Ovary (tissue), 9 donors: ENCODE results near the gene SEMA4D. TPM values are rescaled to one million over a fixed set of nuclear protein-coding genes. Genes with fewer than 3 reads are reported as not detected.

Experiments used
- DNase-seq, 5 donors: peaks; one replicate each; pipeline ENCODE4 v3.0.0-alpha.2; 2019 to 2020
- H3K27ac ChIP-seq, 2 donors: fragments of 200-600 bp; one replicate each; pipeline versions ENCODE4 v1.5.1 to v1.8.0; 2019 to 2022
- H3K27me3 ChIP-seq: fragments of 200-600 bp; one replicate; pipeline ENCODE4 v1.8.0; 2022
- H3K36me3 ChIP-seq: fragments of 200-600 bp; sonication (generic); one replicate; pipeline ENCODE4 v1.5.1; 2019
- H3K4me1 ChIP-seq: one replicate; pipeline ENCODE4 v1.8.1; 2013; ENCODE audit warnings: mild to moderate bottlenecking, moderate library complexity; ENCODE audit not compliant: insufficient read depth
- H3K4me3 ChIP-seq: fragments of 200-600 bp; sonication (generic); one replicate; pipeline ENCODE4 v1.5.1; 2017
- H3K9me3 ChIP-seq, 2 donors: fragments of 200-600 bp in 1 of 2; sonication (generic) in 1 of 2; one replicate each; pipeline versions ENCODE4 v1.5.1 to v1.8.1; 2013 to 2019; ENCODE audit warnings: mild to moderate bottlenecking in 1 of 2, moderate library complexity in 1 of 2
- EP300 ChIP-seq: sonication (generic); formaldehyde crosslinking; IDR thresholded peaks from one replicate; pipeline ENCODE4 v1.6.1; 2017; ENCODE audit warnings: antibody characterized with exemption
- POLR2A ChIP-seq: fragments of 450-650 bp; IDR thresholded peaks from one replicate; pipeline ENCODE4 v1.6.1; 2017; ENCODE audit warnings: antibody characterized with exemption, mild to moderate bottlenecking, moderate library complexity
- WGBS, 3 donors: extraction: QIAGEN DNeasy Blood & Tissue Kit in 1 of 3; methylation state at CpG; one replicate each; pipeline versions ENCODE4 v1.1.5 to v1.1.7; 2013 to 2017; 5-methylcytosine and 5-hydroxymethylcytosine counted together
- intact Hi-C, 4 donors: fragments of 100-400 bp; cut with DNase I; formaldehyde crosslinking; loops; one replicate each; pipeline versions ENCODE4 v1.11.0 to v1.15.1; 2022 to 2023
- polyA plus RNA-seq, 2 donors: library from polyadenylated mRNA; stranded (reverse); fragments of 200-250 nt in 1 of 2; fragments of 350-450 nt in 1 of 2; fragmentation: Illumina TruSeq in 1 of 2; extraction: RNeasy Lipid Tissue Mini Kit (QIAGEN cat#74804) in 1 of 2; gene quantifications; one replicate each; pipeline ENCODE4 v1.2.3, GENCODE V29; 2013 to 2014
- total RNA-seq, 7 donors: library from RNA; depleted of rRNA in 2 of 7; stranded (reverse); fragments of >200 nt in 2 of 7; fragmentation: NEBNext Ultra II Directional in 3 of 7; extraction: Animal tissue kit (Norgen Biotek cat#: 25700) in 3 of 7; gene quantifications; one replicate each; pipeline versions ENCODE4 v1.1.0 to v1.2.4, GENCODE V29; 2016 to 2023
- TF ChIP-seq, protein P1 (sequence below), 3 donors: fragments of 450-650 bp in 2 of 3; fragments of 200-600 bp in 1 of 3; IDR thresholded peaks; one replicate each; pipeline versions ENCODE4 v1.5.1 to v1.8.0; 2016 to 2022; ENCODE audit warnings: antibody characterized with exemption in 3 of 3, mild to moderate bottlenecking in 1 of 3
- donor health status: DM: no; HTN: no; CAD: no; lungs with moderate emphysema.
- donor health status: DM: no; HTN: no; CAD: no.
- donor health status: Bipolar disorder and iron deficiency.
- donor health status: DM: yes; HTN: yes; CAD: no.
- donor health status: DM: no; HTN: no; CAD: no.
- donor health status: DM: yes; HTN: yes; CAD: no.

SEMA4D gene
- total and polyA plus RNA-seq, 9 donors, result 6.0 to 27.2 (median 16.7) TPM

DNA sequence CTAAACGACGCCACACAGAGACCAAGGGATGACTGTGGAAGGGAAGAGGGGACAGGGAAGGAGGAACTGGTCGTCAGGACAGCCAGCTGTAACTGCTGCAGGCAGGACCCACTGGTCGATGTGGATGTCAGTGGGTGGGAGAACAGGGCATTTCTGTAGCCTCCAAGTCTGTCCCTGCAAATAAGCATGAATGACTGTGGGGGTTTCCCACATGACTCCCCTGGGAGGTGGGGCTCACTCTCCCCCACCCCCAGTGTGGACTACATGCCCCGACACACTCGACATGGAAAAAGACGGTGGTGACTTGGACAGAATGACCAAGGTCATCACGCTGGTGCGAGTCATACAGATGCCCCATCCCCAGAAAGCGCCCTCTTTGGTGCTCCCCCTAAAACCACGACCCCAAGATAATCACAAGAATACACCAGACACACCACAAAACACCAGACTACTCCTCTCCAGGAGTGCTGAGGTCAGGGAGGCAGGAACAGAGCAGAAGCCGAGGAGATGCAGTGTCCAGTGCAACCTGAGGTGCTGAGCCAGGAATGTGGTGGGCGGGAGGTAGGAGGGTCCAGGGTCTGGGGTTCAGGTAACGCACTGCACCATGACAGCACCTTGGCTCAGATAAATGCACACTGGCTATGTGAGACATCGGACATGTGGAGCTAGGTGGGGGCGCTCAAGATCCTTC, 114.7 kb downstream of the SEMA4D start:
- WGBS, 3 donors, result 79 to 83% (median 79%) methylated on average over 16 of the region's 16 CpGs
- TF ChIP-seq POLR2A, result no peak
- no peak for TF ChIP-seq EP300
- TF ChIP-seq, protein P1, sequence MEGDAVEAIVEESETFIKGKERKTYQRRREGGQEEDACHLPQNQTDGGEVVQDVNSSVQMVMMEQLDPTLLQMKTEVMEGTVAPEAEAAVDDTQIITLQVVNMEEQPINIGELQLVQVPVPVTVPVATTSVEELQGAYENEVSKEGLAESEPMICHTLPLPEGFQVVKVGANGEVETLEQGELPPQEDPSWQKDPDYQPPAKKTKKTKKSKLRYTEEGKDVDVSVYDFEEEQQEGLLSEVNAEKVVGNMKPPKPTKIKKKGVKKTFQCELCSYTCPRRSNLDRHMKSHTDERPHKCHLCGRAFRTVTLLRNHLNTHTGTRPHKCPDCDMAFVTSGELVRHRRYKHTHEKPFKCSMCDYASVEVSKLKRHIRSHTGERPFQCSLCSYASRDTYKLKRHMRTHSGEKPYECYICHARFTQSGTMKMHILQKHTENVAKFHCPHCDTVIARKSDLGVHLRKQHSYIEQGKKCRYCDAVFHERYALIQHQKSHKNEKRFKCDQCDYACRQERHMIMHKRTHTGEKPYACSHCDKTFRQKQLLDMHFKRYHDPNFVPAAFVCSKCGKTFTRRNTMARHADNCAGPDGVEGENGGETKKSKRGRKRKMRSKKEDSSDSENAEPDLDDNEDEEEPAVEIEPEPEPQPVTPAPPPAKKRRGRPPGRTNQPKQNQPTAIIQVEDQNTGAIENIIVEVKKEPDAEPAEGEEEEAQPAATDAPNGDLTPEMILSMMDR (IDR thresholded peaks at IDR 0.05), result no peak
- no peaks in the 10 kb centered on the region for H3K27me3 ChIP-seq
- no peak overlapping the region for H3K4me3 ChIP-seq
- no peak overlapping the region for H3K27ac ChIP-seq
- H3K4me1 ChIP-seq, result peaks cover 6% of the 10 kb centered on the region
- H3K36me3 ChIP-seq, result no peaks in the 10 kb centered on the region
- intact Hi-C loops, result no loop called here
- H3K9me3 ChIP-seq, result no peaks in the 10 kb centered on the region
- DNase-seq, result no peak

DNA sequence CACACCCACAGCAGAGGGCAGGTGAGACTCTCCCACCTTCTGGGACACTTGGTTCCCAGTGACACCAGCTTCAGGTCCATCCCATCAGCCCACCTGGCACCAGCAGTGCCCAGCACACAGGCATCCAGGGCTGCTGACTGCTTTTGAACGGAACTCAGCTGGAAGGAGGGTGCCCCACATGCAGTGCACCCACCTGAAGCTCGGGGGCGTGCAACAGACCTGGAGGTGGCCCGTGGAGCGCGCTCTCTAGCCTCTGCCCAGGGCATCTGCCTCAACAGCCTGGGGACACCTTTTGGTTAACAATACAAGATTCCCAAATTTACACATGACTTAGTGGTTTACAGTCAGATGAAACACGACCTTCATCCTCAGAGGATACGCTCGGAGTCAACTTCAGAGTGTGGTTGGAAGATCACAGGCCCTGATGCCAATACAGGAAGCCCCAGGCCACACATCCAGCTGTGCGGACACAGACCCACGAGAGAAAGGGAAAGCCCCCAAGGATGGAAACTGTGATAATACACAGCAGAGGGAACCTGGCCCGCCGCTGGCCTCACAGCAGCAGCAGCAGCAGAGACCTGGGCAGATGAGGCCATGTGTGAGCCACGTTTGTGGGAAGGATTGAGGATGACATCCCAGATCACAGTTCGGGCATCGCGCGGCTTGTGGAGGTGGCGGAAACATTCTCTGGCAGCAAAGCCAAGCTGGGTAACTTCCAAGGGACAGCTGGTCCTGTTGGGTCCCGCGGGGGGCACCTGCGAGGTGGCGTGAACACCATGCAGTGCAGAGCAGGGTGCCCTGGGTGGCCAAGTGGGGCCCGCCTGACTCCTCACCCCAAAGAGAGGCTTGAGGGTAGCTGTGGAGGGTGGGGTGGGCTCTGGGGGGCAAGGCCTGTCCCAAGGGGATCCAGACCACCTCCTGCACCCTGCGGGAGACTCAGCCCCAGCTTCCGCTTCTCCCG, 115.6 kb downstream of the SEMA4D start:
- TF ChIP-seq POLR2A, result no peak
- TF ChIP-seq EP300, result no peak
- DNase-seq, result no peak
- H3K36me3 ChIP-seq, result no peaks in the 10 kb centered on the region
- H3K4me3 ChIP-seq, result no peak overlapping the region
- H3K9me3 ChIP-seq, result no peaks in the 10 kb centered on the region
- intact Hi-C loops, result no loop called here
- no peak overlapping the region for H3K27ac ChIP-seq
- H3K4me1 ChIP-seq, result peaks cover under 1% of the 10 kb centered on the region
- WGBS, 3 donors, result 85 to 89% (median 88%) methylated on average over 27 of the region's 27 CpGs
- H3K27me3 ChIP-seq, result no peaks in the 10 kb centered on the region

DNA sequence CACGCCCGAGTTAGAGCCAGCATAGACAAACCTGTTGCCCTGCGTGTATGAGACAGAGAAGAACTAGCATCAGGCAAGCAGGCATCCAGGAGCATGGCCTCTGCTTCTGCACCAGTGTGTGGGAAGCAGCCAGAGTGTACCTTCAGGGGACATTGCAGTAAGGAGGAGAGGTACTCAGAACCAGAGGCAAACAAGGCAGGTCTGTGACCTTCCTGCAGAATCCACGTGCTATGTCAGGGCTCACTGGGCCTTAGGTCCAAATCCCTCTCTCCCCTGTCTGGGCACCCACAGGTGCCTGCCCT, 116.7 kb downstream of the SEMA4D start:
- Histone ChIP-seq H3K27me3 (no peaks in the 10 kb centered on the region), H3K36me3 (no peaks in the 10 kb centered on the region), H3K27ac (no peak overlapping the region), H3K9me3 (no peaks in the 10 kb centered on the region), H3K4me1 (no peaks in the 10 kb centered on the region), H3K4me3 (no peak overlapping the region)
- DNase-seq, result no peak
- intact Hi-C loops, result no loop called here
- TF ChIP-seq EP300 (no peak), POLR2A (no peak)
- TF ChIP-seq, protein P1 (IDR thresholded peaks at IDR 0.05), result no peak
- WGBS, 3 donors, result 95 to 97% (median 97%) methylated on average over 4 of the region's 4 CpGs

- Histone ChIP-seq H3K9me3 (no peaks in the 10 kb centered on the region), H3K27ac (no peak overlapping the region), H3K27me3 (no peaks in the 10 kb centered on the region), H3K36me3 (no peaks in the 10 kb centered on the region), H3K4me3 (no peak overlapping the region), H3K4me1 (no peaks in the 10 kb centered on the region)
- no peak for DNase-seq
- TF ChIP-seq EP300 (no peak), POLR2A (no peak)
- 83 to 90% (median 85%) methylated on average over 25 to 26 of the region's 26 CpGs for WGBS, 3 donors
- intact Hi-C loops, result no loop called here
Observed at GRCh38 chr9:89380437-89381307, 117.2 kb downstream of the SEMA4D start.

DNA sequence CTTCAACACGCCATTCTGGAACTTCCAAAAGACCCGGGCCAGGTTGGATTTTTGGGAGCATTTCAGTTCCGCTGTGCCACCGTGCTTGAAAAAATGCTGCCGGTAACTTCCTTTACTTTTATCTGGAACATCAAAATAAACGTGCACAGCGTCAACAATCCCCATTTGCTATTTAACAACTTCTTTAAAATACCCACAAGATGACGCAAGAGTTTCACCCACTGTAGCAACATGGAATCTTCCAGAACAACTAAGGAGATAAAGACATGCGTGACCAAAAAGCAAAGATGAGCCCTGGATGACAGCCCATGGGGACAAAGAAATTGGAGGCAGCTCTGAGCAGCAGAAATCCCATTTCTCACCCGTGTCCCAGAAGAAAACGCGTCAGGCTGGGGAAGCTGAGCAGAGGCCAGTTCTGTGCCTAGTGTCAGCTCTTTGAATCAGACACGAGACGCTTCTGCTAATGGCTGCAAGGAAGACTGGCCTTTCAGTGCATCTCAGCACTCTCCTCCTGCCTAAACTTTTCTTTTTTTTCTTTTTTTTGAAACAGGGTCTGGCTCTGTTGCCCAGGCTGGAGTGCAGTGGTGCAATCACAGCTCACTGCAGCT, 118.3 kb downstream of the SEMA4D start:
- intact Hi-C loops, result loop anchor here in 1 of 4 donors (10.0 kb wide), 1 partner anchor 55 kb away; no protein-coding TSS in a partner anchor
- Histone ChIP-seq H3K27me3 (no peaks in the 10 kb centered on the region), H3K27ac (no peak overlapping the region), H3K36me3 (no peaks in the 10 kb centered on the region), H3K4me1 (no peaks in the 10 kb centered on the region), H3K9me3 (no peaks in the 10 kb centered on the region), H3K4me3 (no peak overlapping the region)
- no peak for DNase-seq
- TF ChIP-seq, protein P1 (IDR thresholded peaks at IDR 0.05), result no peak
- no peak for TF ChIP-seq EP300
- no peak for TF ChIP-seq POLR2A
- WGBS, 3 donors, result 88 to 92% (median 92%) methylated on average over 14 of the region's 14 CpGs
